ENCODE results near the gene GRIK2.

The GRIK2 gene

DNA sequence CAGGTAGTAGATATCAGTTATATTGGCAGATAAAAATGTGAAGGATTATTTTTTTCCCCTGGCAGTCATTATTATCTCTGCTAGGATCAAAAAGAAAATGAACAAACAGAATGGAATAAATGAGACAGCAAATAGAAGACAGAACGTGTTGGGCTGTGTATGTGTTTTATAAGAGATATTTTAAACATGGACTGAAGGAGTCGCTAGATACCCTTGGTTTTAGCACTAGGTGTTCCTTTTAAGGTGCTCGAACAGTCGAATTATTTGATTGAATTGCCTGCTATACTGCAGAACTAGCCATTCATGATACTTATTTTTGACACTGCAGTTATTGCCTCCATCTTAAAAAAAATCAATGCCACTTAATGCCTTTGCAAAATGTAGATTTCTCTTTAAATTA lies 3.7 kb downstream of the GRIK2 start:
- TF ChIP-seq, protein P1, sequence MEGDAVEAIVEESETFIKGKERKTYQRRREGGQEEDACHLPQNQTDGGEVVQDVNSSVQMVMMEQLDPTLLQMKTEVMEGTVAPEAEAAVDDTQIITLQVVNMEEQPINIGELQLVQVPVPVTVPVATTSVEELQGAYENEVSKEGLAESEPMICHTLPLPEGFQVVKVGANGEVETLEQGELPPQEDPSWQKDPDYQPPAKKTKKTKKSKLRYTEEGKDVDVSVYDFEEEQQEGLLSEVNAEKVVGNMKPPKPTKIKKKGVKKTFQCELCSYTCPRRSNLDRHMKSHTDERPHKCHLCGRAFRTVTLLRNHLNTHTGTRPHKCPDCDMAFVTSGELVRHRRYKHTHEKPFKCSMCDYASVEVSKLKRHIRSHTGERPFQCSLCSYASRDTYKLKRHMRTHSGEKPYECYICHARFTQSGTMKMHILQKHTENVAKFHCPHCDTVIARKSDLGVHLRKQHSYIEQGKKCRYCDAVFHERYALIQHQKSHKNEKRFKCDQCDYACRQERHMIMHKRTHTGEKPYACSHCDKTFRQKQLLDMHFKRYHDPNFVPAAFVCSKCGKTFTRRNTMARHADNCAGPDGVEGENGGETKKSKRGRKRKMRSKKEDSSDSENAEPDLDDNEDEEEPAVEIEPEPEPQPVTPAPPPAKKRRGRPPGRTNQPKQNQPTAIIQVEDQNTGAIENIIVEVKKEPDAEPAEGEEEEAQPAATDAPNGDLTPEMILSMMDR (IDR thresholded peaks at IDR 0.05; ENCODE audit: low read depth, low read length, missing control alignments), result peak; percentile 7
- no peak overlapping the region for H3K4me3 ChIP-seq (ENCODE audit: low read depth, low read length)
- no peaks in the 10 kb centered on the region for H3K27me3 ChIP-seq (replicated peaks)
- no peaks in the 10 kb centered on the region for H3K36me3 ChIP-seq (replicated peaks)
- no peak for DNase-seq
- in situ Hi-C loops (cut with HindIII; ENCODE audit: low pct_ligation_motif_present, low sequenced_read_pairs), result no loop called here
- H3K27ac ChIP-seq, result no peak overlapping the region

DNA sequence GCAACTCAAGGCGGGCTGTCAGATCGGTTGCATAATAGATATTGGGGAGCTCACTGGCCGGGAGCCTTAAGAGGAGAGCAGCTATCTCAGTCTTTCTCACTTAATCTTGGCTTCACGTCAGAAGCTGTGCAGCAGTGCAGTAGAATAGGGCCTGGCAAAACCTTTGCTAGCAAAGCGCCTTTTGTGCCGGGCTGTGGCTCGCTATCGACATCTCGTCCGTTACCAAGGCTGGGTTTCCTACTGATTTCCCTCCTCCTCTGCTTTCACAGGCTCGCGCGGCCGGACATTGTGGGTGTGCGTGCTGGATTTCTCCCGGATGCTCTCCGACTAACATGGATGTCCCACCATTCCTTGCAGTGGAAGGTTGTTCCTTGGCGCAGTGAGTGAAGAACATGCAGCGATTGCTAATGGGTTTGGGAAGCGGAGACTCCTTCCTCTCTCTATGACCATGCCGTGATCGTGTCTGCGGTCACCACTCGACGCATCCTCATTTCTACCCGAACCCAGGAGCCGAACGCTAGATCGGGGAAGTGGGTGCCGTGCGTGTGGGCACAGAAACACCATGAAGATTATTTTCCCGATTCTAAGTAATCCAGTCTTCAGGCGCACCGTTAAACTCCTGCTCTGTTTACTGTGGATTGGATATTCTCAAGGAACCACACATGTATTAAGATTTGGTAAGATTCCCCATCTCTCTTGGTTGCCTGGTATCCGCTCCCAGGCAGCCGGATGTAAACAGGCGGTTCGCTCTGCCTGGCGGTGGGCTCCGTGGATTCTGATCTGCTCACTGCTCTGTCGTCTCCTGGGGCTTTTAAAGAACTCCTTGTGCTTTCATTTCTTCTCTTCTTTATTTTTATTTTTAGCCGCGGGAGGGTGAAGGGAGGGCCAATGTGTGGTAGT lies 5.5 kb downstream of the GRIK2 start:
- H3K27me3 ChIP-seq (replicated peaks), result no peaks in the 10 kb centered on the region
- DNase-seq, result no peak
- in situ Hi-C loops (cut with HindIII; ENCODE audit: low pct_ligation_motif_present, low sequenced_read_pairs), result no loop called here
- TF ChIP-seq, protein P1 (IDR thresholded peaks at IDR 0.05; ENCODE audit: low read depth, low read length, missing control alignments), result no peak
- H3K36me3 ChIP-seq (replicated peaks), result no peaks in the 10 kb centered on the region
- no peak overlapping the region for H3K27ac ChIP-seq
- H3K4me3 ChIP-seq (ENCODE audit: low read depth, low read length), result peak overlapping the region; percentile 39

DNA sequence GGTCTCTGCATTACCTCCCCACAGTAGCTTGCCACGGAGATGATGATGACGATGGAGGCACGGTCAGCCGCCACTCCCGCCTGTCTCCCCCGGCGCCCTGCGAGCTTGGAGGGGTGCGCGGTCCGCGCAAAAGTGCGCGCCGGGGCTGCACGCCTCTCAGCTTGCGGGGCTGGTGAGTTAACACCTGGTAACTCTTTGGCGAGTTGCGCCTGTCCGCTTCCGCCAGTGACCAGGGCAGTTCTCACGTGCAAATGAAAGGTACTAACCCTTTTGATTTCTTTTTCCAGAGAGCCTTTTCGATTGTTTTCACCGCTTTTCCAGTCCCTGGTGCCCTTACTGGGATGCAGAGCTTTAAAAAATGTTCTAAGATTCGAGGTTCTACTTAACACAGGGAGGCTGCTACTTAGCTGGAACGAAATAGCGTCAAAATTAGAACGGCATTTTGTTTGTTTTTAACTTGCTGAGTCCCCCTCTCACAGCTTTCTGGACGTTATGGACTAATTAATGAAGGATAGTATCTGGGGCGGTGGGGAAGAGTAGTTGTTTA lies 6.2 kb downstream of the GRIK2 start:
- DNase-seq, result no peak
- H3K27ac ChIP-seq, result no peak overlapping the region
- H3K27me3 ChIP-seq (replicated peaks), result no peaks in the 10 kb centered on the region
- TF ChIP-seq, protein P1 (IDR thresholded peaks at IDR 0.05; ENCODE audit: low read depth, low read length, missing control alignments), result no peak
- peak overlapping the region; percentile 39 for H3K4me3 ChIP-seq (ENCODE audit: low read depth, low read length)
- H3K36me3 ChIP-seq (replicated peaks), result no peaks in the 10 kb centered on the region
- in situ Hi-C loops (cut with HindIII; ENCODE audit: low pct_ligation_motif_present, low sequenced_read_pairs), result no loop called here

DNA sequence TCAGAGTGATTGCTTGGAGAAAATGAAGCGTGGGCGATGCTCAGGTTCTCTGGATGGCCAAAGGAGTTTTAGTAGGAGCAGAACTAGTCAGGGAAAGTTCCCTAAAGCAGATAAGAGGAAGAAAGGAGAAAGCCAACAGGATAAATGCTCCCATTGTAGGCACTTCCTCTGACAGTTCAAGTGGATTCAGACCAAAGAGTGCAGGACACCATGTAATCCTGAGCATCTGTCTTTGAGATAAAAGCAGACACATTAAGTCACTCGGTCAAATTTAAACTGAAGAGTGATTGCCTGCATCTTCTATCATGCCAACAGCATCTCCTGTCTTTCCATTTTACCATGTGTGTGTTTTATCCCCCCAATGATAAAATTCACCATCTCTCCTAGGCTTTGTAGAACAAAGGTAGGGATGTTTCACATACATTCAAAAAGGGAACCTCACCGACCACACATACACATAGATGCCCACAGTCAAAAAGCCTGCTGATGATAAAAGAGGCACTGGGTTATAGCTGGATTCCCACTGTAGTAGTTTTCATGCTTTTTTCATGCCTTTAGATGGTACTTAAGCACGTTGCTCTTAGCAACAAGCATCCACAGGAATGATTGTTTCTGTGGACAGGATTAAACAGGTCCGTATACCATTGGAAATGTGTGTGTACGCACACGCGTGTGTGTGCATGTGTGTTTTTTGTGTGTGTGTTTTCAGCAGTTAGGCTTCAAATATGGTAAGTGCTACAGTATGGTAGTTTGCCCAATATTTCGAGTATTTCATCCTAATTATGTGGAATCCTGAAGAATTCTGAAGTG lies 7.0 kb downstream of the GRIK2 start:
- TF ChIP-seq, protein P1 (IDR thresholded peaks at IDR 0.05; ENCODE audit: low read depth, low read length, missing control alignments), result no peak
- Histone ChIP-seq H3K27me3 (replicated peaks) (no peaks in the 10 kb centered on the region), H3K36me3 (replicated peaks) (no peaks in the 10 kb centered on the region), H3K4me3 (ENCODE audit: low read depth, low read length) (no peak overlapping the region), H3K27ac (no peak overlapping the region)
- in situ Hi-C loops (cut with HindIII; ENCODE audit: low pct_ligation_motif_present, low sequenced_read_pairs), result no loop called here
- no peak for DNase-seq

DNA sequence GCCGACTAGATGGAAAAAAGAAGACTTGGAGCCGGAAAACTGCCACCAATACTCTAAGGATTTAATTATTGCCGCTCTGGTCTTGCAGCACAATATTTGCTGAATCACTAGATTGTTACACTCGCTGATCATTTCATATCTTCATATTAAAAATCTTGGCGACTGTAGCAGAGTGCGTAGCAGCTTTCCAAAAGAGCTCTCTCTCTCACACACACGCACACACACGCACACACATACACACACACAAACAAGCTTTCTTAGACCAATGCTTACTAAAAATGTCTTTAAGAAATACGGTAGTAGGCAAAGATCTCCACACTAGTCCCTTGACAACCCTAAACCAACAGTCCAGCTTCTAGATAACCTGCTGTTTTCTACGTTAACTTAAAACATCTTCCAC lies 7.7 kb downstream of the GRIK2 start:
- TF ChIP-seq, protein P1 (IDR thresholded peaks at IDR 0.05; ENCODE audit: low read depth, low read length, missing control alignments), result no peak
- Histone ChIP-seq H3K27me3 (replicated peaks) (no peaks in the 10 kb centered on the region), H3K27ac (no peak overlapping the region), H3K4me3 (ENCODE audit: low read depth, low read length) (no peak overlapping the region), H3K36me3 (replicated peaks) (no peaks in the 10 kb centered on the region)
- no peak for DNase-seq
- in situ Hi-C loops (cut with HindIII; ENCODE audit: low pct_ligation_motif_present, low sequenced_read_pairs), result no loop called here

All from brain microvascular endothelial cell (primary cell).